Activated CD4-positive, alpha-beta T cell treated with anti-CD3 and anti-CD28 coated beads for 36 hours (primary cell): ENCODE measurements around the gene MYH3. TPM values are rescaled to one million over a fixed set of nuclear protein-coding genes. Genes with fewer than 3 reads are reported as not detected.
A peak's percentile ranks its signal among the peaks of the same experiment; 100 is the strongest.

Experiments used
- ATAC-seq: fragments of 200-7000 bp; cut with Tn5 transposase; one replicate; pipeline ENCODE4 v1.10.0; 2021; ENCODE audit warnings: mild to moderate bottlenecking, moderate library complexity
- CTCF ChIA-PET: fragments of 350-600 bp; sonication (Branson Sonifier 250); formaldehyde crosslinking; loops from one replicate; lab custom pipeline; 2021; ENCODE audit warnings: antibody characterized with exemption; lab: Charles Lee
- POLR2A ChIA-PET: fragments of 350-600 bp; sonication (Branson Sonifier 250); formaldehyde crosslinking; loops from one replicate; lab custom pipeline; 2021; ENCODE audit warnings: antibody characterized with exemption, inconsistent platforms; lab: Charles Lee
- DNase-seq: peaks from one replicate; pipeline ENCODE4 v3.0.0-alpha.2; 2020
- H3K27ac Mint-ChIP-seq: one replicate; pipeline ENCODE4 v1.8.0; 2021; ENCODE audit warnings: mixed read lengths
- H3K27me3 Mint-ChIP-seq: one replicate; pipeline ENCODE4 v1.8.0; 2021; ENCODE audit warnings: mixed read lengths
- H3K36me3 Mint-ChIP-seq: one replicate; pipeline ENCODE4 v1.8.0; 2021; ENCODE audit warnings: low read depth, mixed read lengths
- H3K4me1 Mint-ChIP-seq: one replicate; pipeline ENCODE4 v1.8.0; 2021; ENCODE audit warnings: mixed read lengths
- H3K4me3 Mint-ChIP-seq: one replicate; pipeline ENCODE4 v1.8.0; 2021; ENCODE audit warnings: mild to moderate bottlenecking, moderate library complexity, mixed read lengths
- H3K9me3 Mint-ChIP-seq: one replicate; pipeline ENCODE4 v1.8.0; 2021; ENCODE audit warnings: low read depth, mixed read lengths
- intact Hi-C, 2 experiments: fragments of 100-400 bp; cut with DNase I in 1 of 2; cut with micrococcal nuclease in 1 of 2; formaldehyde crosslinking; loops; one replicate each; pipeline versions ENCODE4 v1.14.2 to v1.15.1; 2022 to 2024; cut with DNase I, micrococcal nuclease
- total RNA-seq, 2 experiments: library from RNA; stranded (reverse); gene quantifications; one replicate each; pipeline ENCODE4 v1.2.3, GENCODE V29; 2021

The MYH3 gene
- total RNA-seq, 2 experiments from 2014 or later: 3.3 to 3.5 TPM

- Mint-ChIP-seq H3K9me3 (no peaks in the 10 kb centered on the region), H3K36me3 (peaks cover 20% of the 10 kb centered on the region), H3K27me3 (peaks cover 2% of the 10 kb centered on the region), H3K4me3 (no peak overlapping the region), H3K4me1 (no peaks in the 10 kb centered on the region), H3K27ac (no peak overlapping the region)
- ChIA-PET CTCF (interaction anchor here (10.1 kb wide), 1 partner anchor 9 kb away, joined by 70 read pairs; no protein-coding TSS in a partner anchor), POLR2A (no interaction called here)
- ATAC-seq (no peak), DNase-seq (no peak)
- intact Hi-C loops: loop anchor here in 1 of 2 experiments (10.0 kb wide), 1 partner anchor 662 kb away; no protein-coding TSS in a partner anchor
Measured at GRCh38 chr17:10626390-10626789, 30.7 kb downstream of the MYH3 start.

DNA sequence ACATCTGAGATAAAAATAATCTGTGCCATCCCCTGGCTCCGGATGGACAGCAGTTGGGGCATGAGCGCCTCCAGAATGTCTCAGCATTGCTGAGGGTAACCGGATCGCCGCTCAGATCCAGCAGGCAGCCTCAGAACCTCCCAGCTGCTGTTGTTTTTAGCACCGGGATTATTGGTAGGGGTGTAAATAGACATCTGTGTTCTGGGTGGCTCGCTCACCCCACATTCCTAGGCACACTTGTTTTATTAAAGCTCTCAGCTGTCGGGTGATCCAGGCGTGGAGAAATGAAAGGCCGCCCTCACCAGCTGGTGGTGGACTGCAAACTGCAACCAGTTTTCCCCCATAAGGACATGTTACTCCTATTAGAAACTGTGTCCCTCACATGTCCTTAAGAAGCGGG, 32.1 kb downstream of the MYH3 start:
- intact Hi-C loops: loop anchor here in 1 of 2 experiments (10.0 kb wide), 1 partner anchor 660 kb away; no protein-coding TSS in a partner anchor
- POLR2A ChIA-PET: no interaction called here
- no peaks in the 10 kb centered on the region for H3K9me3 Mint-ChIP-seq
- no peaks in the 10 kb centered on the region for H3K4me1 Mint-ChIP-seq
- ATAC-seq (no peak), DNase-seq (no peak)
- peaks cover 2% of the 10 kb centered on the region for H3K27me3 Mint-ChIP-seq
- peaks cover 11% of the 10 kb centered on the region for H3K36me3 Mint-ChIP-seq
- H3K4me3 Mint-ChIP-seq: no peak overlapping the region
- H3K27ac Mint-ChIP-seq: no peak overlapping the region
- CTCF ChIA-PET: interaction anchor here (0.5 to 2.2 kb wide), 5 partner anchors 8 to 297 kb away, joined by 3 to 5 read pairs (median 3); no protein-coding TSS in a partner anchor

GRCh38 chr17:10623737-10624338, 33.3 kb downstream of the MYH3 start:
- intact Hi-C loops: loop anchor here in 1 of 2 experiments (10.0 kb wide), 1 partner anchor 659 kb away; no protein-coding TSS in a partner anchor
- H3K36me3 Mint-ChIP-seq: peaks cover 3% of the 10 kb centered on the region
- POLR2A ChIA-PET: no interaction called here
- no peaks in the 10 kb centered on the region for H3K4me1 Mint-ChIP-seq
- no peak overlapping the region for H3K4me3 Mint-ChIP-seq
- no peak overlapping the region for H3K27ac Mint-ChIP-seq
- no peak for ATAC-seq
- H3K9me3 Mint-ChIP-seq: no peaks in the 10 kb centered on the region
- CTCF ChIA-PET: interaction anchor here (0.8 to 2.2 kb wide), 3 partner anchors 9 to 296 kb away, joined by 3 to 5 read pairs (median 4); no protein-coding TSS in a partner anchor
- no peak for DNase-seq
- H3K27me3 Mint-ChIP-seq: peaks cover 2% of the 10 kb centered on the region

GRCh38 chr17:10622617-10623485, 34.3 kb downstream of the MYH3 start:
- H3K27me3 Mint-ChIP-seq: peaks cover 2% of the 10 kb centered on the region
- H3K4me3 Mint-ChIP-seq: no peak overlapping the region
- ChIA-PET CTCF (interaction anchor here (0.8 to 1.6 kb wide), 4 partner anchors 8 to 379 kb away, joined by 3 read pairs; no protein-coding TSS in a partner anchor), POLR2A (no interaction called here)
- H3K4me1 Mint-ChIP-seq: no peaks in the 10 kb centered on the region
- DNase-seq (no peak), ATAC-seq (no peak)
- H3K27ac Mint-ChIP-seq: no peak overlapping the region
- H3K36me3 Mint-ChIP-seq: no peaks in the 10 kb centered on the region
- no peaks in the 10 kb centered on the region for H3K9me3 Mint-ChIP-seq
- intact Hi-C loops: loop anchor here in 1 of 2 experiments (10.0 kb wide), 1 partner anchor 658 kb away; no protein-coding TSS in a partner anchor

GRCh38 chr17:10621397-10621796, 35.7 kb downstream of the MYH3 start:
- no peak overlapping the region for H3K27ac Mint-ChIP-seq
- no peaks in the 10 kb centered on the region for H3K4me1 Mint-ChIP-seq
- no peak for DNase-seq
- no peak for ATAC-seq
- H3K36me3 Mint-ChIP-seq: no peaks in the 10 kb centered on the region
- H3K4me3 Mint-ChIP-seq: no peak overlapping the region
- H3K9me3 Mint-ChIP-seq: no peaks in the 10 kb centered on the region
- POLR2A ChIA-PET: no interaction called here
- CTCF ChIA-PET: interaction anchor here (1.1 to 1.3 kb wide), 2 partner anchors 9 to 295 kb away, joined by 4 to 5 read pairs; no protein-coding TSS in a partner anchor
- H3K27me3 Mint-ChIP-seq: peaks cover 2% of the 10 kb centered on the region
- intact Hi-C loops: loop anchor here in 1 of 2 experiments (10.0 kb wide), 1 partner anchor 657 kb away; no protein-coding TSS in a partner anchor

- Mint-ChIP-seq H3K4me1 (no peaks in the 10 kb centered on the region), H3K36me3 (no peaks in the 10 kb centered on the region), H3K27me3 (peaks cover 2% of the 10 kb centered on the region), H3K4me3 (no peak overlapping the region), H3K9me3 (no peaks in the 10 kb centered on the region), H3K27ac (no peak overlapping the region)
- intact Hi-C loops: loop anchor here in 1 of 2 experiments (10.0 kb wide), 1 partner anchor 656 kb away; no protein-coding TSS in a partner anchor
- DNase-seq (no peak), ATAC-seq (no peak)
- POLR2A ChIA-PET: no interaction called here
- CTCF ChIA-PET: interaction anchor here (1.1 to 1.3 kb wide), 3 partner anchors 10 to 295 kb away, joined by 3 to 5 read pairs (median 4); no protein-coding TSS in a partner anchor
Measured at GRCh38 chr17:10620823-10621222, 36.3 kb downstream of the MYH3 start.

GRCh38 chr17:10618202-10618635, 38.9 kb downstream of the MYH3 start:
- H3K9me3 Mint-ChIP-seq: no peaks in the 10 kb centered on the region
- peaks cover 4% of the 10 kb centered on the region for H3K27me3 Mint-ChIP-seq
- H3K4me3 Mint-ChIP-seq: no peak overlapping the region
- CTCF ChIA-PET: interaction anchor here (0.9 to 6.7 kb wide), 17 partner anchors 10 to 309 kb away, joined by 3 to 70 read pairs (median 8); no protein-coding TSS in a partner anchor
- DNase-seq: peak; percentile 79
- POLR2A ChIA-PET: no interaction called here
- H3K36me3 Mint-ChIP-seq: no peaks in the 10 kb centered on the region
- ATAC-seq: peak; percentile 88
- H3K4me1 Mint-ChIP-seq: no peaks in the 10 kb centered on the region
- H3K27ac Mint-ChIP-seq: no peak overlapping the region
- intact Hi-C loops: loop anchor here (1.0 to 5.0 kb wide), 4 partner anchors 291 to 891 kb away; no protein-coding TSS in a partner anchor

GRCh38 chr17:10617120-10617505, 40.0 kb downstream of the MYH3 start:
- Mint-ChIP-seq H3K27me3 (peaks cover 4% of the 10 kb centered on the region), H3K36me3 (no peaks in the 10 kb centered on the region), H3K4me1 (no peaks in the 10 kb centered on the region), H3K4me3 (no peak overlapping the region), H3K9me3 (no peaks in the 10 kb centered on the region), H3K27ac (no peak overlapping the region)
- ChIA-PET CTCF (interaction anchor here (0.6 to 6.7 kb wide), 27 partner anchors 8 to 692 kb away, joined by 3 to 70 read pairs (median 4); no protein-coding TSS in a partner anchor), POLR2A (no interaction called here)
- intact Hi-C loops: loop anchor here in 1 of 2 experiments (5.0 kb wide), 2 partner anchors 695 to 890 kb away; no protein-coding TSS in a partner anchor
- ATAC-seq (no peak), DNase-seq (no peak)

- ATAC-seq (peak; percentile 77), DNase-seq (peak; percentile 84)
- no peaks in the 10 kb centered on the region for H3K9me3 Mint-ChIP-seq
- intact Hi-C loops: loop anchor here in 1 of 2 experiments (5.0 kb wide), 2 partner anchors 694 to 889 kb away; no protein-coding TSS in a partner anchor
- H3K27ac Mint-ChIP-seq: no peak overlapping the region
- POLR2A ChIA-PET: no interaction called here
- peaks cover 3% of the 10 kb centered on the region for H3K27me3 Mint-ChIP-seq
- no peak overlapping the region for H3K4me3 Mint-ChIP-seq
- H3K36me3 Mint-ChIP-seq: no peaks in the 10 kb centered on the region
- CTCF ChIA-PET: interaction anchor here (0.7 to 6.7 kb wide), 24 partner anchors 8 to 690 kb away, joined by 3 to 70 read pairs (median 4); no protein-coding TSS in a partner anchor
- no peaks in the 10 kb centered on the region for H3K4me1 Mint-ChIP-seq
Measured at GRCh38 chr17:10616502-10617119, 40.5 kb downstream of the MYH3 start.

DNA sequence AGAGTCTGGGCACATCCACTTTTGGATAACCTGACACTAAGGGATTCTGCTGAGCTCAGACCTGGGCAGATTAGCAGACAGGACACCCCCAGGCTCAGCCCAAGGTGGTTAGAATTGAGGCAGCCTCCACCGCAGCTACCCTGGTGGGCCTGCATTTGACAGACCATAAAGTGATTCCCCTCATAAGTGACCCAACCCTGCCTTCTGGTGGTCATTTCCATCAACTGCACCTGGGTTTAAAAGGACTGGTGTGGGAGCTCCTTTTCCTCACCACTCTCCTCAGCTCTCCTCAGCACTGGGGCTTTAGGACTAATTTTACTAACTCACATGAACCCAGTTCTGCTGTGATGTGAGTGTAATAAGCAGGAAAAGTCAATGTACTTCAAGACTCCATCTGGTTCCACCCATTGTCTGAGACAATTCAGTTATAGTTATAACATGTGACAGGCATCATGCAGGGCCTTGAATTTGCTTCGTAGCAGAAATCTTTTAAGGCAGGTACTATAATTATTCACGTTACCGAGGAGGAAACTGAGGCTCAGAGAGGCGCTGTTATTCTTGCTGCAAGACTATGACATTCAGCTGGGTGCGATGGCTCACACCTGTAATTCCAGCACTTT, 42.5 kb downstream of the MYH3 start:
- H3K4me3 Mint-ChIP-seq: no peak overlapping the region
- H3K4me1 Mint-ChIP-seq: no peaks in the 10 kb centered on the region
- H3K9me3 Mint-ChIP-seq: no peaks in the 10 kb centered on the region
- DNase-seq: peak; percentile 32
- no peak overlapping the region for H3K27ac Mint-ChIP-seq
- peaks cover 2% of the 10 kb centered on the region for H3K27me3 Mint-ChIP-seq
- intact Hi-C loops: loop anchor here (1.0 to 5.0 kb wide), 4 partner anchors 287 to 887 kb away; no protein-coding TSS in a partner anchor
- ChIA-PET CTCF (interaction anchor here (0.6 to 6.7 kb wide), 10 partner anchors 8 to 1319 kb away, joined by 3 to 70 read pairs (median 3); no protein-coding TSS in a partner anchor), POLR2A (no interaction called here)
- H3K36me3 Mint-ChIP-seq: no peaks in the 10 kb centered on the region
- ATAC-seq: peak; percentile 20
